GM12878 (cell line): ENCODE data around the gene CCDC28A. TPM values are rescaled to one million over a fixed set of nuclear protein-coding genes. Genes with fewer than 3 reads are reported as not detected.

Source experiments
- ATAC-seq: fragments of 200-7000 bp; cut with Tn5 transposase; 3 replicates; pipeline ENCODE4 v1.9.1; 2020; ENCODE audit warnings: mild to moderate bottlenecking, moderate library complexity
- BruUV-seq: library from RNA; stranded (reverse); fragments of 400-500 nt; replicated peaks from 2 replicates; lab custom pipeline; 2021; lab: Mats Ljungman, UMichigan
- CTCF ChIA-PET: fragments of 300-600 bp; sonication (Branson Sonifier 250); formaldehyde crosslinking; extraction: SDS; loops from one replicate; lab custom pipeline; 2021; ENCODE audit warnings: inconsistent platforms; lab: Yijun Ruan, JAX
- POLR2A ChIA-PET: fragments of 350-600 bp; formaldehyde crosslinking; extraction: SDS; loops from one replicate; lab custom pipeline; 2021; ENCODE audit warnings: inconsistent platforms; lab: Charles Lee
- RAD21 ChIA-PET: fragments of 300-600 bp; sonication (Branson Sonifier 250); formaldehyde crosslinking; loops from one replicate; lab custom pipeline; 2023; ENCODE audit warnings: antibody characterized with exemption; ENCODE audit not compliant: unreplicated experiment; lab: Charles Lee
- SMC1A ChIA-PET: fragments of 300-600 bp; sonication (Branson Sonifier 250); formaldehyde crosslinking; loops from one replicate; lab custom pipeline; 2023; ENCODE audit not compliant: unreplicated experiment, uncharacterized antibody; lab: Charles Lee
- DNase-seq: peaks from one replicate; pipeline ENCODE4 v3.0.0-alpha.2; 2011; ENCODE audit warnings: low read depth, low spot score
- FAIRE-seq: peaks from 3 replicates; lab custom pipeline; 2011; peaks lifted over from hg19 to GRCh38; lab: Jason Lieb, UNC
- H2AFZ ChIP-seq: 2 replicates; pipeline ENCODE4 v1.6.0; 2011; ENCODE audit warnings: low read depth, low read length, control low read depth; ENCODE audit not compliant: control insufficient read depth
- H3K27ac ChIP-seq: 2 replicates; pipeline ENCODE4 v1.5.1; 2011; ENCODE audit warnings: control low read depth; ENCODE audit not compliant: control insufficient read depth, insufficient read depth
- H3K27me3 ChIP-seq, 2 experiments: replicated peaks in 1 of 2; 2 replicates each; pipeline versions ENCODE4 v1.6.0 to v1.6.1; 2011; ENCODE audit warnings: low read length in 1 of 2; ENCODE audit not compliant: control insufficient read depth in 2 of 2, insufficient read depth in 2 of 2
- H3K36me3 ChIP-seq, 2 experiments: 2 replicates each; pipeline ENCODE4 v1.5.1; 2011; ENCODE audit warnings: low read length in 1 of 2; ENCODE audit not compliant: control insufficient read depth in 2 of 2, insufficient read depth in 2 of 2
- H3K4me1 ChIP-seq: 2 replicates; pipeline ENCODE4 v1.6.1; 2011; ENCODE audit warnings: mild to moderate bottlenecking, low read length, moderate library complexity, mixed read lengths; ENCODE audit not compliant: control insufficient read depth, insufficient read depth
- H3K4me2 ChIP-seq: 2 replicates; pipeline ENCODE4 v1.6.0; 2011; ENCODE audit warnings: control low read depth; ENCODE audit not compliant: control insufficient read depth, insufficient read depth
- H3K4me3 ChIP-seq: fragments of 200-600 bp; sonication (generic); 2 replicates; pipeline ENCODE4 v1.5.1; 2016
- H3K79me2 ChIP-seq: 2 replicates; pipeline ENCODE4 v1.6.0; 2011; ENCODE audit warnings: low read length; ENCODE audit not compliant: control insufficient read depth, insufficient read depth
- H3K9ac ChIP-seq: 2 replicates; pipeline ENCODE4 v1.8.0; 2011; ENCODE audit warnings: low read length, control low read depth, mixed read lengths; ENCODE audit not compliant: control insufficient read depth, insufficient read depth
- H3K9me3 ChIP-seq: replicated peaks from 3 replicates; pipeline ENCODE4 v1.5.1; 2011; ENCODE audit warnings: mild to moderate bottlenecking, low read length; ENCODE audit not compliant: control insufficient read depth, insufficient read depth
- H4K20me1 ChIP-seq: 2 replicates; pipeline ENCODE4 v1.6.0; 2011; ENCODE audit not compliant: control insufficient read depth, insufficient read depth
- CTCF ChIP-seq, 3 experiments: IDR thresholded peaks in 2 of 3; conservative IDR thresholded peaks in 1 of 3; 2 replicates each; pipeline ENCODE4 v1.5.1; 2011; ENCODE audit warnings: low read depth in 3 of 3, low read length in 3 of 3, mild to moderate bottlenecking in 3 of 3, control low read depth in 2 of 3, moderate library complexity in 2 of 3, inconsistent platforms in 1 of 3, mixed read lengths in 1 of 3; ENCODE audit not compliant: control insufficient read depth in 2 of 3, insufficient read depth in 1 of 3; ENCODE audit errors: extremely low read depth in 1 of 3
- EED ChIP-seq: sonication (generic); IDR thresholded peaks from 2 replicates; pipeline ENCODE4 v1.6.1; 2016; ENCODE audit warnings: antibody characterized with exemption, low read depth
- EZH2 ChIP-seq: IDR thresholded peaks from 2 replicates; pipeline ENCODE4 v1.6.1; 2012; ENCODE audit warnings: low read depth, mild to moderate bottlenecking, control low read depth, inconsistent platforms, low read length, borderline replicate concordance; ENCODE audit not compliant: control insufficient read depth
- RAD21 ChIP-seq: IDR thresholded peaks from 2 replicates; pipeline ENCODE4 v1.6.1; 2011; ENCODE audit warnings: mild to moderate bottlenecking, low read depth, low read length, moderate library complexity; ENCODE audit not compliant: insufficient read depth
- RAD51 ChIP-seq: fragments of 450-650 bp; IDR thresholded peaks from 2 replicates; pipeline ENCODE4 v1.6.1; 2016; ENCODE audit warnings: moderate library complexity, mild to moderate bottlenecking, inconsistent platforms
- RUNX3 ChIP-seq: IDR thresholded peaks from 2 replicates; pipeline ENCODE4 v1.6.1; 2012; ENCODE audit warnings: low read length, inconsistent platforms
- SMC3 ChIP-seq: IDR thresholded peaks from 2 replicates; pipeline ENCODE4 v1.6.1; 2011; ENCODE audit warnings: low read length, improper control_type of control experiment, borderline replicate concordance
- WGBS: methylation state at CpG from one replicate; pipeline ENCODE4 v1.1.6; 2016; ENCODE audit warnings: low lambda C conversion rate; ENCODE audit not compliant: insufficient replicate concordance, insufficient coverage; ENCODE audit errors: missing lambda C conversion rate; 5-methylcytosine and 5-hydroxymethylcytosine counted together
- in situ Hi-C: fragments of 300-500 bp; cut with MboI; formaldehyde crosslinking; loops from 9 replicates; pipeline ENCODE4 v1.14.3; 2018; ENCODE audit warnings: mixed read lengths
- intact Hi-C: fragments of 100-400 bp; cut with micrococcal nuclease; formaldehyde crosslinking; loops from one replicate; pipeline ENCODE4 v1.14.2; 2022; ENCODE audit not compliant: unreplicated experiment
- polyA plus RNA-seq, 11 experiments: library from polyadenylated mRNA; depleted of rRNA in 4 of 11; unstranded in 6 of 11; stranded (reverse) in 5 of 11; fragments of >200 nt; fragmentation: Nextera tagmentation in 4 of 11; fragmentation: Illumina TruSeq in 1 of 11; extraction: Ambion mirVana in 4 of 11; extraction: Trizol in 1 of 11; gene quantifications; 1 replicate in 1 of 11; 2 replicates in 10 of 11; pipeline versions ENCODE4 v1.2.1 to v1.2.3, GENCODE V29; 2011 to 2016; ENCODE audit warnings: inconsistent platforms in 2 of 11, missing spikeins in 2 of 11, low read depth in 1 of 11
- total RNA-seq, 4 experiments: library from RNA; depleted of rRNA in 3 of 4; stranded (reverse); fragments of >200 nt in 3 of 4; fragmentation: Illumina TruSeq in 1 of 4; extraction: Trizol in 1 of 4; gene quantifications; 2 replicates each; pipeline versions ENCODE4 v1.2.1 to v1.2.3, GENCODE V29; 2013 to 2021
- TF ChIP-seq, protein P1 (sequence below): fragments of 450-650 bp; IDR thresholded peaks from 2 replicates; pipeline ENCODE4 v1.6.1; 2017; ENCODE audit warnings: mild to moderate bottlenecking
- TF ChIP-seq, protein P2 (sequence below): fragments of 450-650 bp; IDR thresholded peaks from 2 replicates; pipeline ENCODE4 v1.6.1; 2017; ENCODE audit warnings: antibody characterized with exemption, mild to moderate bottlenecking, moderate library complexity

Gene CCDC28A
- total and polyA plus RNA-seq, 10 of the 15 experiments (the other 5 are each of a cell fraction or from before 2014, with no cell fraction given): 13.5 to 38.8 (median 19.2) TPM

DNA sequence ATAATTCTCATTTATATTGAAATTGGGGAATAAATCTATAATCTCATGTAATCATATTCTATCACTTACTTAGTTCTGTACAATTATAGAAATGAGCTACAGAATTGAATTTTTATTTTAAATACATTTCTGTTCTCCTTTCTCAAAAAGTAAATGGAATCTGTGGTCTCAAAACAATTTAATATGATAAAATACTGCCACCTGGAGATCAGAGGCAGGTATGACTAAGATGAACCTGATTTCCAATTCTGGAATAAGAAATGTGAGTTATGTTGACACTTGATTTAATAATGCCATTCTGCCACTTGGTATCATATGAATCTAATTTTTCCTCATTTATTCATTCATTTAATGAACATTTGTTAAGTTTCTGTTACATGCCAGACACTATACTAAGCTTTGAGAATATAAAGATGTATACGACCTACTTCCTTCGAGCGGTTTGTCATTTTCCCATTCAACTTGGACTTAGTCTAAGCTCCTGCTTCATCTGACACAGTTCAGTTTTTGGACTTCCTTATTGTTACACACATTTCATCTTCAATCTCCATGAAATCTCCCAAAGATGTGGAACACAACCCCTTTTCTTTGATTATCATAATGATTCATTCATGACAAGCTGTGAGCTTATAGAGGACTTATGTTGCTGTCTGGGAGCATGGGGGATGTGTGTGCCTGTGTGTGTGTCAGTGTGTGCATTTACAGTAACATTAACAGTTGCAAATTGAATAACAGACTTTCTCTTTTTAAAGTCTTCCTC lies 7.5 kb upstream of the CCDC28A start:
- Histone ChIP-seq H3K9ac (no peak overlapping the region), H3K4me1 (peaks cover 12% of the 10 kb centered on the region), H3K4me3 (no peak overlapping the region), H3K27ac (no peak overlapping the region), H3K79me2 (no peaks in the 10 kb centered on the region), H3K9me3 (no peaks in the 10 kb centered on the region)
- intact Hi-C loops: loop anchor here (1.0 to 10.0 kb wide), 5 partner anchors 75 to 649 kb away; no protein-coding TSS in a partner anchor
- ChIA-PET POLR2A (interaction anchor here (0.5 to 1.7 kb wide), 2 partner anchors 74 to 96 kb away, joined by 8 to 9 read pairs; no protein-coding TSS in a partner anchor), SMC1A (interaction anchor here (0.8 to 13.9 kb wide), 34 partner anchors 8 to 653 kb away, joined by 3 to 332 read pairs (median 4); no protein-coding TSS in a partner anchor)
- 0 out of 3 replicates have a peak, but pooled peaks have one; percentile 17 for ATAC-seq
- FAIRE-seq: no peak
- TF ChIP-seq EZH2 (no peak), EED (no peak), RAD51 (no peak), RUNX3 (peak; percentile 61; the same call in 1 of the 2 replicates), SMC3 (peak; percentile 84; the same call in 1 of the 2 replicates), CTCF (IDR thresholded peaks at IDR 0.05 in 2 of 3, conservative IDR thresholded peaks at IDR 0.05 in 1 of 3; ENCODE audit: control insufficient read depth in 2 of 3, extremely low read depth in 1 of 3, insufficient read depth in 1 of 3, low read depth in 3 of 3, low read length in 3 of 3) (peak; percentile 39 to 64 (median 50); a peak in 5 of 6 replicates), RAD21 (peak; percentile 78)
- TF ChIP-seq, protein P1, sequence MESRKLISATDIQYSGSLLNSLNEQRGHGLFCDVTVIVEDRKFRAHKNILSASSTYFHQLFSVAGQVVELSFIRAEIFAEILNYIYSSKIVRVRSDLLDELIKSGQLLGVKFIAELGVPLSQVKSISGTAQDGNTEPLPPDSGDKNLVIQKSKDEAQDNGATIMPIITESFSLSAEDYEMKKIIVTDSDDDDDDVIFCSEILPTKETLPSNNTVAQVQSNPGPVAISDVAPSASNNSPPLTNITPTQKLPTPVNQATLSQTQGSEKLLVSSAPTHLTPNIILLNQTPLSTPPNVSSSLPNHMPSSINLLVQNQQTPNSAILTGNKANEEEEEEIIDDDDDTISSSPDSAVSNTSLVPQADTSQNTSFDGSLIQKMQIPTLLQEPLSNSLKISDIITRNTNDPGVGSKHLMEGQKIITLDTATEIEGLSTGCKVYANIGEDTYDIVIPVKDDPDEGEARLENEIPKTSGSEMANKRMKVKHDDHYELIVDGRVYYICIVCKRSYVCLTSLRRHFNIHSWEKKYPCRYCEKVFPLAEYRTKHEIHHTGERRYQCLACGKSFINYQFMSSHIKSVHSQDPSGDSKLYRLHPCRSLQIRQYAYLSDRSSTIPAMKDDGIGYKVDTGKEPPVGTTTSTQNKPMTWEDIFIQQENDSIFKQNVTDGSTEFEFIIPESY: no peak
- TF ChIP-seq, protein P2, sequence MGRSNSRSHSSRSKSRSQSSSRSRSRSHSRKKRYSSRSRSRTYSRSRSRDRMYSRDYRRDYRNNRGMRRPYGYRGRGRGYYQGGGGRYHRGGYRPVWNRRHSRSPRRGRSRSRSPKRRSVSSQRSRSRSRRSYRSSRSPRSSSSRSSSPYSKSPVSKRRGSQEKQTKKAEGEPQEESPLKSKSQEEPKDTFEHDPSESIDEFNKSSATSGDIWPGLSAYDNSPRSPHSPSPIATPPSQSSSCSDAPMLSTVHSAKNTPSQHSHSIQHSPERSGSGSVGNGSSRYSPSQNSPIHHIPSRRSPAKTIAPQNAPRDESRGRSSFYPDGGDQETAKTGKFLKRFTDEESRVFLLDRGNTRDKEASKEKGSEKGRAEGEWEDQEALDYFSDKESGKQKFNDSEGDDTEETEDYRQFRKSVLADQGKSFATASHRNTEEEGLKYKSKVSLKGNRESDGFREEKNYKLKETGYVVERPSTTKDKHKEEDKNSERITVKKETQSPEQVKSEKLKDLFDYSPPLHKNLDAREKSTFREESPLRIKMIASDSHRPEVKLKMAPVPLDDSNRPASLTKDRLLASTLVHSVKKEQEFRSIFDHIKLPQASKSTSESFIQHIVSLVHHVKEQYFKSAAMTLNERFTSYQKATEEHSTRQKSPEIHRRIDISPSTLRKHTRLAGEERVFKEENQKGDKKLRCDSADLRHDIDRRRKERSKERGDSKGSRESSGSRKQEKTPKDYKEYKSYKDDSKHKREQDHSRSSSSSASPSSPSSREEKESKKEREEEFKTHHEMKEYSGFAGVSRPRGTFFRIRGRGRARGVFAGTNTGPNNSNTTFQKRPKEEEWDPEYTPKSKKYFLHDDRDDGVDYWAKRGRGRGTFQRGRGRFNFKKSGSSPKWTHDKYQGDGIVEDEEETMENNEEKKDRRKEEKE: no peak
- TF ChIP-seq, all 136 proteins: peak for 4
- Histone ChIP-seq H2AFZ (no peak overlapping the region), H3K27me3 (no peaks in the 10 kb centered on the region), H3K4me2 (no peak overlapping the region), H4K20me1 (no peaks in the 10 kb centered on the region), H3K36me3 (no peaks in the 10 kb centered on the region)
- ChIA-PET RAD21 (interaction anchor here (0.5 to 6.5 kb wide), 20 partner anchors 43 to 650 kb away, joined by 3 to 115 read pairs (median 5); no protein-coding TSS in a partner anchor), CTCF (interaction anchor here (0.6 to 14.7 kb wide), 44 partner anchors 8 to 653 kb away, joined by 3 to 418 read pairs (median 4); no protein-coding TSS in a partner anchor)
- no peak for DNase-seq
- in situ Hi-C loops: no loop called here
- 98% methylated on average over 3 of the region's 3 CpGs for WGBS
- BruUV-seq: no TSS peak
